ENCODE results near the gene BICC1.

- TF ChIP-seq EZH2 (IDR thresholded peaks at IDR 0.05; ENCODE audit: borderline replicate concordance), result no peak
- no peak for TF ChIP-seq CTCF (IDR thresholded peaks at IDR 0.05; ENCODE audit: poor library complexity)
- no peak for TF ChIP-seq EZH2phosphoT487 (IDR thresholded peaks at IDR 0.05; ENCODE audit: low read depth, severe bottlenecking, unreplicated experiment)
These were observed 162.6 kb downstream of the BICC1 start for GRCh38 chr10:58675321-58675720.
